SHP77 treated with DMSO at 0.1 percent for 48 hours (cell line): ENCODE results near the gene MRPL22.
"Not testable (repeated sequence)": the region's sequence is repeated elsewhere in the genome, so short reads cannot be mapped to it uniquely, and the experiment has no call there.

ENCODE experiments used
- DNase-seq: peaks from one replicate; lab custom pipeline; 2025; lab: John Stamatoyannopoulos, UW

MRPL22 gene

GRCh38 chr5:154940375-154940771, 500 bp upstream of the MRPL22 start:
- no peak for DNase-seq

DNA sequence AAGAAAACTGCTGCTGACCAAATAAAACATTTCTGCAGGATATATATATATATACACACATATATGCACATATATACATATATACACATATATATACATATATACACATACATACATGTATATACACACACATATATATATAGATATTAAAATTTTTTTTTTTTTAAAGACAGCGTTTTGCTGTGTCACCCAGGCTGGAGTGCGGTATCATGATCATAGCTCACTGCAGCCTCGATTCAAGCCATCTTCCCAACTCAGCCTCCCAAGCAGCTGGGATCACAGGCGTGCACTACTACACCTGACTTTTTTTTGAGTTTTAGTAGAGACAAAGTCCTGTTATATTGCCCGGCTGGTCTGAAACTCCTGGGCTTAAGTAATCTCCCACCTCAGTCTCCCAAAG, 2.7 kb downstream of the MRPL22 start:
- no peak for DNase-seq

DNA sequence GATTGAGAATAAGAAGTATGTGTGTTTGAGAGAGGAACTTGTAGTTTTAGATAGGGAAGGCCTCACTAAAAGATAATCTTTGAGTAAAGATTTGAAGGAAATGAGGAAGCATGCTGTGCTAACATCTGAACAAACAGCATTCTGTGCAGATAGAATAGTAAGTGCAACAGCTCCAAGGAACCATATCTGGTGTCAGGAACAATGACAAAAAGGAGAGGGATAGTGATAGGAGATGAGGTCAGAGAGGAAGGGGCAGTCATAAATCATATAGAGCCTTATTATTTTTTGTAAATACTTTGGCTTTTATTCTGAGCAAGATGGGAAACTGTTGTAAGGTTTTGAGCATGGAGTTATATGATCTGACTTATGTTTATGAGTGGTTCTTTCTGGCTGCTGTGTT, 3.8 kb downstream of the MRPL22 start:
- no peak for DNase-seq

DNA sequence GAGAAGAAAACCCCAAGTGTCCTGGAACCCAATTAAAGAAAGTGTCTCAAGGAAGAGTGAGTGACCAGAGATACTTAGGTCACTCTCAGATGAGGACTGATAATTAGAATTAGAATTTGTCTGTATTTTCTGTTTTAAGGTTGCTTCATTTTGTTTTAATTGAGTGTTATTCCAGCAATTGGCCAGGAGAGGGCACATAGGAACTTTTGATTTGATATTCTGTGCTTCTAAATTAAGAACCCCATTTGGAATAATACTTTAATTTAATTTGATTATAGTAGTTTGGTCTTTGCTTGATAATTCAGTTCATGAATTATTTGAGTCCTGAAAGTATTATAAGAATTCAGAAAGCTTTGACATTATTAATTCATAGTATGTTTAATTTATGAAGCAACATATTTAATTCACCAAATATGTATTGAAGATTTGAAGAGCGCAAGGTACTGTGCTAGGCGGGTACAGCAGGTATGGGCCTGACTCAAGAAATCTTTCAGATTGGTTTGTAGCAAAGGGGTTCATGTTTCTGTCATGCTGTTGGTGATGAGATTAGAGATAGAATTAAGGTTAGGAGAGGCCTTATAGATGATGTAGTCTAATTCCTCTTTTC, 4.9 kb downstream of the MRPL22 start:
- no peak for DNase-seq

- no peak for DNase-seq
Observed at GRCh38 chr5:154947778-154948177, 6.9 kb downstream of the MRPL22 start.

DNA sequence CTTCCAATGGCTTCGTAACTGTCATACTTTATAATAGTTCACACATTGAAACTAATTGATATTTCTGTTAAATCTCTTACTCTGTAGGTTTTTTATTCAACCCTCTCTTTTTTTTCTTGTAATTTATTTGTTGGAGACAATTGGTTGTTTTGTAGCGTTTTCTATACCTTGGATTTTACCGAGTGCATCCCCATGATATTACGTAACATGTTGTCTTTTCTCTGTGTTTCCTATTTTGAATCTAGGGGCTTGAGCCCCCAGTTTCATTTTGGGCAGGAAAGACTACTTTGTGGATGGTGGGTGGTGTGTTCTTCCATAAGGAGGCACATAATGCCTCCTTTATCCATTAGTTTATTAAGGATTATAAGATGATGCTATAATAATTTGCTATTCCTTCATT, 7.4 kb downstream of the MRPL22 start:
- no peak for DNase-seq

DNA sequence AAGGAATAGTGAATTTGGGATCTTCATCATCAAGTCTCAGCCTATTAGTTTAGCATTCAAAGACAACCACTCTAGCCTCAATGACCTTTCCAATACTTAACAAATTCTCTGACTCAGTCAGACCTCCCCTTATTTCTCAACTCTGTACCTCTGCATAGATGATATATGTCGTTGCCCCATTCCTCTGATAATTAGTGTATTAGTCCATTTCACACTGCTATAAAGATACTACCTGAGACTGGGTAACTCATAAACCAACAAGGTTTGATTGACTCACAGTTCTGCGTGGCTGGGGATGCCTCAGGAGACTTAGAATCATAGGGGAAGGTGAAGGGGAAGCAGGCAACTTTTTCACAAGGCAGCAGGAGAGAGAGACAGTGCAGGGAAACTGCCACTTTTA, 8.9 kb downstream of the MRPL22 start:
- DNase-seq, result no peak

DNA sequence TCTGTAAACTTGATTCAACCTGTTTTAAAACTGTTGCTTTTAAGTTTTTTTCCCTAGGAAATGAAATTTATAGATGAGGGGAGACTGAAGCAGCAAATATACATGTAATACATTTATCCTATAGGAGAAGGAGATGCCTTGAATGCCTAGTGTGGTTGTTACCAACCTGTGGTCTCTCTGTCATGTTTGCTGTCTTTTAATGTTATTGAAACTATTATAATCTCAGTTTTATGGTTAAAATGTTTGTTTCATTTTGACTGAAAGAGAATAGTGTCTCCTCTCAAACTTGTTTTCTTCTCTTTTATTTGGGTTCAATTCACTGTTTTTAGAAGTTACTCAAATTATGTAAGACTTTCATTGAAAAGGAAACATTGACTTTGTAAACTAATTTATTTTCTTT, 15.8 kb downstream of the MRPL22 start:
- DNase-seq, result no peak

DNA sequence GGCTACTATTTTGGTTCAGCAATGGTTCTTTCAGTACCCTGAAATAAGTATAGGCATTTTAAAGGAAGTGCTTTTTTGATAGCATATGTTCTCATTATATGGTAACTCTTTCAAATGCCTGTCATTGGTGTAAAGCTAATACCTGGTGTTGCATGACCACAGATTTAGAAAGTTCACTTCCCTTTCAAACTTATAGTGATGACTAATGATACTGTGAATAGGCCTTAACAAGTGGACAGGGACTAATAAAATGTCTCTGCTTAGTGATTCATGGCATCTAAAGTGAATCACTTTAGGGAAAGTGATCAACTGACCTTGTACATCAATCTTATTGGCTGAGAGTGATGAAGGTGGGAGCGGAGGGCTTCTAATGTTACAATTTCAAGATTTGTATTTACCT, 21.6 kb downstream of the MRPL22 start:
- DNase-seq, result no peak

DNA sequence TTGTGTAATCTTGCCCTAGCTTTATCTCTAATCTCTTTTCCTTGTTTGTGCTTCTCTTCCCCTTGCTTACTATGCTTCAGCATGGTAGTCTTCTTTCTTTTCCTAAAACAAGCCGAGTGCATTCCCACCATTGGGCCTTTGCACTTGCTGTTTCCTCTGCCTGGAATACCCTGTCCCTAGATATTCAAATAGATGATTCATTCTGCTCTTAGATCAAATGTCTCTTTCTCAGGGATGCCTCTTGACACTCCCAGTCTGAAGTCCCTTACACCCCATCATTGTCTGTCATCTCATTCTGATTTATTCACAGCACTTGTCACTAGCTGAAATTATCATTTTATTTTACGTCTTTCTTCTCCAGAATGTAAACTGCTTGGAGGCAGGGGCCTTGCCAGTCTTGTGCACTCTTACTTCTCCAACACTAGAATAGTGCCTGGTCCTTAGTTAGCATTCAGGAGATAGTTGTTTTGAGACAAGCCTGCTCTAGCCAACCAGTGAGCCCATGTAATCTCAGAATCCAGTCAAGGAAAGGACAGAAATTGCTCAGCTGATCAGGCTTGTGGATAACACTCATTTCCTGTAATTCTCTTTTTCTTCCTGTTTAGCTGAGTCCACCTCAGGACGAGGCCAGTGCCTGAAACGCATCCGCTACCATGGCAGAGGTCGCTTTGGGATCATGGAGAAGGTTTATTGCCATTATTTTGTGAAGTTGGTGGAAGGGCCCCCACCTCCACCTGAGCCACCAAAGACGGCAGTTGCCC, 25.4 kb downstream of the MRPL22 start:
- no peak for DNase-seq

GRCh38 chr5:154966874-154967273, 26.0 kb downstream of the MRPL22 start:
- DNase-seq, result no peak

- DNase-seq, result no peak
Observed at GRCh38 chr5:154967421-154968024, 26.6 kb downstream of the MRPL22 start.

GRCh38 chr5:154968953-154969352, 28.1 kb downstream of the MRPL22 start:
- DNase-seq, result no peak

GRCh38 chr5:154970759-154971158, 29.9 kb downstream of the MRPL22 start:
- no peak for DNase-seq

DNA sequence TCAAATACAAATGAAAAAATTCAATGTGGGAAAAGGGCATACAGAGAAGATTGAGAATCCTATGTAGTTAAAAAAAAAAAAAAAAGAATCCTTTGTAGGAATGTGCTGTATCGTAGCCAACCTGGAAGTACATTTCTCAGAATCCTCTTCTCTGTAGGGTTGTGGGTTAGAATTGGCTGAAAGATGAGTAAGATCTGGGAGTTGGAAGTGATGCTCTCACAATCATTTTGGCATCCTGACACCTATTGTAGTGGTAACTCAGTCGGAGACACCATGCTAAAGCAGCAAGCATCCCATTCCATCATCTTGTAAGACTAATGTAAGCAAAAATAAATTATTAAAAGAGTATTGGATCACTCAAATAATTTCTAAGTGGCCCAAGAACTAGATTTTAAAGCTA, 30.6 kb downstream of the MRPL22 start:
- no peak for DNase-seq

DNA sequence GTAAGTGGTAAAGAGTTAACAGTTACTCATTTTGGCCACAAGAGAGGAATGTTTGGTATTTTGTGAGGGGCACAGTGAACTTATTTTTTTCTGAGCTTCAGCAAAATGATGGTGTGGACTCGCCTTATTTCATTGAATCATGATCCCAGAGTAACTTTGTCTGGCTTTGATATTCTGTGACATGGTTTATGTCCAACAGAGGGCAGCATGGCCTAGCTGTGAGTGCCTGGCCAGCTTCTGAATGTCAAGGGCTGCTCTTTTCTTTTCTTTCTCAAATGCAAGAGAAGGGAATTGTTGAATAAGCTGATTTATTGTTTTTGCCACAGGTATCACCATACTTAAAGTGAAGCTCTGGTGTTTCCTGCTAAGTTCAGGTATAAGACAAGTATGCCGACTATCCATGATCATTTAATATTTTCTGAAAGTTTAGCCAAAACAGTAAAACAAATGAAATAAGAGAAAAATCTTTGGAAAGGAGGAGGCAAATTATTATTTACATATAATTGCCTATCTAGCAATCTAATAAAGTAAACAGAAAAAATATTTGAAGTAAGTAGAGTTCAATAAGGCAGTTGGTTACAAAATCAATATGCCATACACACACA, 31.7 kb downstream of the MRPL22 start:
- DNase-seq, result peak; percentile 11

DNA sequence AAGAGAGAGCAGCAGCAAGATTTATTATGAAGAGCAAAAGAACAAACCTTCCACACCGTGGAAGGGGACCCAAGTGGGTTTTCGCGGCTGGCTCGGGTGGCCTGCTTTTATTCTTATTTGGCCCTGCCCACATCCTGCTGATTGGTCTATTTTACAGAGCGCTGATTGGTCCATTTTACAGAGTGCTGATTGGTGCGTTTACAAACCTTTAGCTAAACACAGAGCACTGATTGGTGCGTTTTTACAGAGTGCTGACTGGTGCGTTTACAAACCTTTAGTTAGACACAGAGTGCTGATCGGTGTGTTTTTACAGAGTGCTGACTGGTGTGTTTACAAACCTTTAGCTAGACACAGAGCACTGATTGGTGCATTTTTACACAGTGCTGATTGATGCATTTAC, 35.2 kb downstream of the MRPL22 start:
- not testable (repeated sequence) for DNase-seq

DNA sequence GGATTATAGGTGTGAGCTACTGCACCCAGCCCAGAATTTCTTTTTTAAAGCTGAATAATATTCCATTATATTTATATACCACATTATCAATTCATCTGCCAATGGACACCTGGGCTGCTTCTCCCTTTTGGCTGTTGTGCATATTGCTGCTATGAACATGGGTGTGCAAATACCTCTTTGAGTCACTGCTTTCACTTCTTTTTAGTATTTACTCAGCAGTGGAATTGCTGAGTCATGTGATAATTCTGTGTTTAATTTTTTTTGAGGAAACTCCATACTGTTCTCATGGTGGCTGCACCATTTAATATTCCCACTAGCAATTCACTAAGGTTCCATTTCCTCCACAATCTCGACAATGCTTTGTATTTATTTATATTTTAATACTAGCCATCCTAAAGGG, 36.5 kb downstream of the MRPL22 start:
- no peak for DNase-seq

GRCh38 chr5:154978294-154978693, 37.4 kb downstream of the MRPL22 start:
- not testable (repeated sequence) for DNase-seq

DNA sequence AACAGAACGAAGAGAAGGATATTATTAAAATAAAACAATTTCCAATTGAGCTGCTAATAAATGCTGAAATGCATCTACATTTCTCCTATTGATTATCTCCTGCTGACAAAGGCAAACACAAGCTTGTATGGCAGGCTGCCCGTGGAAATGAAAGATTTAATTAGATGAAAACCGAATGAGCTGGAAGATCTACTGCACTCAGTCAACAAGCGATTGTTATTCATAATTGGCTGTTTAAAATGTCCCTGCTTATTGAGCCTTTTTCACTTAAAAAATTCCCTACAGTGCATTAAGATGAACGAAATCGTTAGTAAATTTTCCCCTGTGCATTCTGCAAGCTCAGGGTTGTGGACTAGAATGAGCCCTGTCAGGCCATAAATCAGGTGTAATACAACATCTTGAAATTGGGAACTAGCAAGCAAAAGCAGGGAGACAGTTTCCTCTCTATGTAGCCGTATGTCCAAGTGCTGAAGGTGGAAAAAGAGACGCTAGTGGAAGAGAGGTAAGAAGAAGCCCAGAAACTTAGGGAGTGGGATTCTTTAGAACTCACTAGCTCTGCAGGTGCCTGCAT, 44.2 kb downstream of the MRPL22 start:
- DNase-seq, result no peak

- no peak for DNase-seq
Observed at GRCh38 chr5:154986151-154986550, 45.3 kb downstream of the MRPL22 start.

GRCh38 chr5:154989626-154990025, 48.8 kb downstream of the MRPL22 start:
- DNase-seq, result no peak

- DNase-seq, result no peak
Observed at GRCh38 chr5:154993461-154993860, 52.6 kb downstream of the MRPL22 start.
